ENCODE results near the gene PI4KA.
"Not testable (repeated sequence)": the region's sequence is repeated elsewhere in the genome, so short reads cannot be mapped to it uniquely, and the experiment has no call there.

The PI4KA gene

DNA sequence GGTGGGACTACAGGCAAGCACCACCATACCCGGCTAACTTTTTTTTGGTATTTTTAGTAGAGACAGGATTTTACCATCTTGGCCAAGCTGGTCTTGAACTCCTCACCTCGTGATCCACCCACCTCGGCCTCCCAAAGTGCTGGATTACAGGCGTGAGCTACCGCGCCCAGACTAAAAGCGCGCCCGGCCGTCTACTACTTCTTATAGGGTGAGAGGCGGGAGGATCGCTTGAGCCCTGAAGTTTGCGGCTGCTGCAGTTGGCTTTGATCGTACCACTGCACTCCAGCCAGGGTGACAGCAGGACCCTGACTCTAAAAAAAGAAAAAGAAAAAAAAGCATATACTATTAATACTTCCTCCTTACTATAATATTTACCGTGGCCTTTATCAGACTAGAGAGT, 158.3 kb downstream of the PI4KA start:
- H3K4me3 ChIP-seq (ENCODE audit: low read depth, low read length); DNase-seq (ENCODE audit: low read depth); in situ Hi-C loops (cut with HindIII; ENCODE audit: low sequenced_read_pairs): not testable (repeated sequence)

GRCh38 chr22:20699856-20700255, 158.8 kb downstream of the PI4KA start:
- in situ Hi-C loops (cut with HindIII; ENCODE audit: low sequenced_read_pairs); DNase-seq (ENCODE audit: low read depth): not testable (repeated sequence)

GRCh38 chr22:20697481-20698113, 161.0 kb downstream of the PI4KA start:
- in situ Hi-C loops (cut with HindIII; ENCODE audit: low sequenced_read_pairs); H3K4me3 ChIP-seq (ENCODE audit: low read depth, low read length): not testable (repeated sequence)
- TF ChIP-seq CTCF (IDR thresholded peaks at IDR 0.05; ENCODE audit: low read depth, low read length, missing control alignments), result peak; percentile 43
- peak; percentile 19 for DNase-seq (ENCODE audit: low read depth)

More at GRCh38 chr22:20699856-20700255, 158.8 kb downstream of the PI4KA start:
- H3K4me3 ChIP-seq (ENCODE audit: low read depth, low read length), result not testable (repeated sequence)

DNA sequence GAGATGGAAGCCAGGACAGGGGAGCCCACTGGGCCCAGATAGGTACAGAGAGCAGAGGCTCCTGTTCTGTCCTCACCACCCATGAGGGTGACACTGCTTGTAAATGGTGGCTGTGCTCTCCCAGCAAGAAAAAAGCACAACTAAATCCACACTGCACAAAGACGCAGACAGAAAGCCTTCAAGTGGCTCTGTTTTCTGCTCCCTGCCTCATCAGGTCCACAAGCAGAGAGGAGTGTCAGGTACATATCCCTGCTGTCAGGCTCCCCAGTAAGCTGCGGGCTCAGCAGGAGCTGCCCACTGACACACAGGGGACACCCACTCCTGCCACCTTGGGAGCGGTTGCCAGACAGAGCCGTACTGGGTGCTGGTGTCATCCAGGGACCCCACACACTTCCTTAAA, 162.6 kb downstream of the PI4KA start:
- in situ Hi-C loops (cut with HindIII; ENCODE audit: low sequenced_read_pairs); H3K4me3 ChIP-seq (ENCODE audit: low read depth, low read length); DNase-seq (ENCODE audit: low read depth): not testable (repeated sequence)

GRCh38 chr22:20695205-20695604, 163.4 kb downstream of the PI4KA start:
- in situ Hi-C loops (cut with HindIII; ENCODE audit: low sequenced_read_pairs); H3K4me3 ChIP-seq (ENCODE audit: low read depth, low read length); DNase-seq (ENCODE audit: low read depth): not testable (repeated sequence)

DNA sequence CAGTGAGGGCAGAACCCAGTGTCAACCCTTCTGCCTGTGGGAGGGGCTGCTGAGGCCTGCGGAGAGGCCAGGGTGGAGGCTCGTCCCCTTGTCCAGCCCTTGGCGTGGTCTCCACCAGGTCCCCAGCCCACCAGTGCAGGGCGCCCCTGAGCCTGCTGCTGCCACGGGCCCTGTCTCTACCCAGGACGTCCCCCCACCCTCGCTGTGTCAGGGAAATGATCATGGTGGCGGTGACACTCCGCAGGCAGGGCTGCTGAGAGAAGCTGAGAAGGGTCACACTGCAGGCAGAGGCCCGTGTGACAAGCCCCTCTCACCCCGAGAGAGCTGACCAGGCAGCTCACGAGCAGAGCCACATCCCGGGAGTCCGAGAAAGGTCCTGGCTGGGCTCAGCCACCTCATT, 164.4 kb downstream of the PI4KA start:
- DNase-seq (ENCODE audit: low read depth); H3K4me3 ChIP-seq (ENCODE audit: low read depth, low read length); in situ Hi-C loops (cut with HindIII; ENCODE audit: low sequenced_read_pairs): not testable (repeated sequence)

- in situ Hi-C loops (cut with HindIII; ENCODE audit: low sequenced_read_pairs); H3K4me3 ChIP-seq (ENCODE audit: low read depth, low read length); DNase-seq (ENCODE audit: low read depth): not testable (repeated sequence)
Observed at GRCh38 chr22:20692926-20693325, 165.7 kb downstream of the PI4KA start.

- H3K4me3 ChIP-seq (ENCODE audit: low read depth, low read length); in situ Hi-C loops (cut with HindIII; ENCODE audit: low sequenced_read_pairs); DNase-seq (ENCODE audit: low read depth): not testable (repeated sequence)
Observed at GRCh38 chr22:20690586-20691317, 167.9 kb downstream of the PI4KA start.

DNA sequence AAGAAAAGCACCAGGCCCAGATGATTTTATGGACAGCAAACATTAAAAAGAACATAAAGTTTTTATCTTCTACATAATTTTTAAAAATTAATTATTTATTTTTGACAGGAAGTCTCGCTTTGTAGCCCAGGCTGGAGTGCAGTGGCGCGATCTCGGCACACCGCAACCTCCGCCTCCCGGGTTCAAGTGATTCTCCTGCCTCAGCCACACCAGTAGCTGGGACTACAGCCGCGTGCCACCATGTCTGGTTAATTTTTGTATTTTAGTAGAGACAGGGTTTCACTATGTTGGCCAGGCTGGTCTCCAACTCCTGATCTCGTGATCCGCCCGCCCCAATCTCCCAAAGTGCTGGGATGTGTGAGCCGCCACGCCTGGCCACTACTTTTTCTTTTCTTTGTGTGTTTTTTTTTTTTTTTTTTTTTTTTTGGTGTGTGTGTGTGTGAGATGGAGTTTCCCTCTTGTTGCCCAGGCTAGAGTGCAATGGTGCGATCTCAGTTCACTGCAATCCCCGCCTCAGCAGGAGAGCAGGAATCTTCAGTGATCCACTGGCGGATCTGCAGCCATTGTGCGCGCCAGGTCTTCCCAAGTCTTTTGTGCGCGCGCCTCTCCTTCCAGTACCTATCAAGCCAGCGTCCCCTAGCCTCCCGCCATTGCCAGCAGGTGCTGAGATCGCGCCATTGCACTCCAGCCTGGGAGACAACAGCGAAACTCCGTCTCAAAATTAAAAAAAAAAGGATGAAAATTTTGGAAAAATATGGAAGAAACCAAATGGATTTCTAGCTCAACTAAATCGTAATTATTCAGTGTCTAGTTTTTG, 171.0 kb downstream of the PI4KA start:
- in situ Hi-C loops (cut with HindIII; ENCODE audit: low sequenced_read_pairs); DNase-seq (ENCODE audit: low read depth); H3K4me3 ChIP-seq (ENCODE audit: low read depth, low read length): not testable (repeated sequence)

DNA sequence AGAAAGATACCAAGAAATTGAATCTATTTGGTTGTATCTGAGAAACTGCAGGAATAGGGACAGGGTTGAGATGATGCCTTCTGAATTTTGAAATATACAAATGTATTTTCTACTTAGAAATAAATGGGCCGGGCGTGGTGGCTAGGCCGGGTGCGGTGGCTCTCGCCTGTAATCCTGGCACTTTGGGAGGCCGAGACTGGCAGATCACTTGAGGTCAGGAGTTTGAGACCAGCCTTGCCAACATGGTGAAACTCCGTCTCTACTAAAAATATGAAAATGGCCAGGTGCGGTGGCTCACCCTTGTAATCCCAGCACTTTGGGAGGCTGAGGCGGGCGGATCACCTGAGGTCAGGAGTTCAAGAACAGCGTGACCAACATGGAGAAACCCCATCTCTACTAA, 172.8 kb downstream of the PI4KA start:
- in situ Hi-C loops (cut with HindIII; ENCODE audit: low sequenced_read_pairs); DNase-seq (ENCODE audit: low read depth); H3K4me3 ChIP-seq (ENCODE audit: low read depth, low read length): not testable (repeated sequence)

DNA sequence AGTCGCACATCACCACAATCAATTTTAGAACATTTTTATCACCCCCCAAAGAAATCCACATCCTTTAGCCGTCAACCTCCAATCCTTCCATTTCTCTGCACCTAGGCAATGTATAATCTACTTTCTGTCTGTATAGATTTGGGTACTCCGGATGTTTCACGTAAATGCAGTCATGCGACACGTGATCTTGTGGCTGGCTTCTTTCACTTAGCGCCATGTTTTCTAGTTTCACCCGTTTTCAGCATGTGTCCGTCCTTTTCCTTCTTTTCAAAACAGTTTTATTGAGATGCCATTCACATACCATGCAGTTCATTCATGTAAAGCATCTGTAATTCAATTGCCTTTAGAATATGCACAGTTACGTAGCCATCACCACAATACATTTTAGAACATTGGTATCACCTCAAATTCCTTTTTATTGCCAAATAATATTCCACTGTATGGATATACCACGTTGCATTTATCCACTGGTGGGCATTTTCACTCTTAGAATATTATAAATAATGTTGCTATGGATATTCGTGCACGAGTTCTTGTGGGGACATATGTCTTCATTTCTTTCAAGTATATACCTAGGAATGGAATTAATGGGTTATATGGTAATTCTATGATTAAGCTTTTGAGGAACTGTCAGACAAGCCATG, 179.7 kb downstream of the PI4KA start:
- H3K4me3 ChIP-seq (ENCODE audit: low read depth, low read length); in situ Hi-C loops (cut with HindIII; ENCODE audit: low sequenced_read_pairs); DNase-seq (ENCODE audit: low read depth): not testable (repeated sequence)
